ENCODE data around the gene DENND1C. TPM values are rescaled to one million over a fixed set of nuclear protein-coding genes. Genes with fewer than 3 reads are reported as not detected.

The DENND1C gene
- total RNA-seq, 6 experiments from 2014 or later = 0.90 to 2.7 (median 1.8) TPM

DNA sequence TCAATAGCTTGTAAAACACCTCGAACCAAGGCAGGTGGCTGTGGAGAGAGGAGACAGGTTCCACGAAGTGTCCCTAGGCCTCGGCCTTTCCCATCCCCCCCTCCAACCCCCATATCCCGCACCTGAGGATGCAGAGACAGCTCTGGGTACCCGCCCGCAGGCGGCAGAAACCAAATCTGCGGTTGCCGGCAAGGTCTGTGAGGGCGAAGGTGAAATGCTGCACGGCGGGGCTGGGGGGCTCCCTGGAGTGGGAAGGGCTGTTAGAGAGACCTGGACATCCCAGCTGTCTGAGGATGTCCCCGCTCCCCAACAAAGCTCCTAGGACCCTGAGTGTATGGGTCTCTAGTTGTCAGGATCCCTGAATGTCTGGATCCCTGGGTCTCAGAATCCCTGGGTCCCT, 2.8 kb downstream of the DENND1C start:
- no peak overlapping the region for H3K27ac ChIP-seq
- no peaks in the 10 kb centered on the region for H3K9me3 ChIP-seq
- no peak overlapping the region for H3K4me3 ChIP-seq
- intact Hi-C loops (cut with DNase I) = no loop called here
- no peak for ATAC-seq
- DNase-seq = no peak
- TF ChIP-seq, protein P1, sequence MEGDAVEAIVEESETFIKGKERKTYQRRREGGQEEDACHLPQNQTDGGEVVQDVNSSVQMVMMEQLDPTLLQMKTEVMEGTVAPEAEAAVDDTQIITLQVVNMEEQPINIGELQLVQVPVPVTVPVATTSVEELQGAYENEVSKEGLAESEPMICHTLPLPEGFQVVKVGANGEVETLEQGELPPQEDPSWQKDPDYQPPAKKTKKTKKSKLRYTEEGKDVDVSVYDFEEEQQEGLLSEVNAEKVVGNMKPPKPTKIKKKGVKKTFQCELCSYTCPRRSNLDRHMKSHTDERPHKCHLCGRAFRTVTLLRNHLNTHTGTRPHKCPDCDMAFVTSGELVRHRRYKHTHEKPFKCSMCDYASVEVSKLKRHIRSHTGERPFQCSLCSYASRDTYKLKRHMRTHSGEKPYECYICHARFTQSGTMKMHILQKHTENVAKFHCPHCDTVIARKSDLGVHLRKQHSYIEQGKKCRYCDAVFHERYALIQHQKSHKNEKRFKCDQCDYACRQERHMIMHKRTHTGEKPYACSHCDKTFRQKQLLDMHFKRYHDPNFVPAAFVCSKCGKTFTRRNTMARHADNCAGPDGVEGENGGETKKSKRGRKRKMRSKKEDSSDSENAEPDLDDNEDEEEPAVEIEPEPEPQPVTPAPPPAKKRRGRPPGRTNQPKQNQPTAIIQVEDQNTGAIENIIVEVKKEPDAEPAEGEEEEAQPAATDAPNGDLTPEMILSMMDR (IDR thresholded peaks at IDR 0.05) = no peak
- no peak for TF ChIP-seq POLR2A (IDR thresholded peaks at IDR 0.05)
- WGBS (ENCODE audit: insufficient coverage, low coverage, low lambda C conversion rate, missing lambda C conversion rate) = no CpG with 5 or more reads among the region's 13 CpGs
- H3K36me3 ChIP-seq = no peaks in the 10 kb centered on the region
- H3K27me3 ChIP-seq = no peaks in the 10 kb centered on the region
- no peaks in the 10 kb centered on the region for H3K4me1 ChIP-seq

DNA sequence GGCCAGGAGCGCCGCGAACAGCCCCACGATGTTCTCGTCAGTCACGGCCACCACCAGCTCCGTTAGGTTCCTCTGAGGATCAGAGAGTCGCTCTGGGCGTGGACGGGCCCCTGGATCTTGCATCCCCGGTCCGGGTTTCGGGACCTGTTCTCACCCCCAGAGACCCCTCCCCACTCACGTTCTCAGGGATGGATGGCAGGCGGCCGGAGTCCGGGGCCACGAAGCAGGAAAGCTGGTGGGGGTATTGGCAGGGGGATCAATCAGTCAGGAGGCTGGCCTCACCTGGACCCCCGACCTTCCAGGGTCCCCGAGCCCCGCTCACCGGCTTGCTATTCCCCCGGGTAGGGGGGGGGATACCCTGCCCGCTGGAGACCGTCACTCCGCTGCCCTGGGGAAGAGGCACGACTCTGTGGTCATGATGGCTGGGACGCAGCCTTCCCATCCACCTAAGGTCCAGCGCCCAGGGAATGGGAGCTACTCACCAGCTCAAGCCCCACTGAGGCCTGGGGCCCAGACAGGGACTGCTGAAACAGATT, 4.6 kb downstream of the DENND1C start:
- 42% methylated on average over 13 of the region's 29 CpGs for WGBS (ENCODE audit: insufficient coverage, low coverage, low lambda C conversion rate, missing lambda C conversion rate)
- ATAC-seq (no peak), DNase-seq (no peak)

DNA sequence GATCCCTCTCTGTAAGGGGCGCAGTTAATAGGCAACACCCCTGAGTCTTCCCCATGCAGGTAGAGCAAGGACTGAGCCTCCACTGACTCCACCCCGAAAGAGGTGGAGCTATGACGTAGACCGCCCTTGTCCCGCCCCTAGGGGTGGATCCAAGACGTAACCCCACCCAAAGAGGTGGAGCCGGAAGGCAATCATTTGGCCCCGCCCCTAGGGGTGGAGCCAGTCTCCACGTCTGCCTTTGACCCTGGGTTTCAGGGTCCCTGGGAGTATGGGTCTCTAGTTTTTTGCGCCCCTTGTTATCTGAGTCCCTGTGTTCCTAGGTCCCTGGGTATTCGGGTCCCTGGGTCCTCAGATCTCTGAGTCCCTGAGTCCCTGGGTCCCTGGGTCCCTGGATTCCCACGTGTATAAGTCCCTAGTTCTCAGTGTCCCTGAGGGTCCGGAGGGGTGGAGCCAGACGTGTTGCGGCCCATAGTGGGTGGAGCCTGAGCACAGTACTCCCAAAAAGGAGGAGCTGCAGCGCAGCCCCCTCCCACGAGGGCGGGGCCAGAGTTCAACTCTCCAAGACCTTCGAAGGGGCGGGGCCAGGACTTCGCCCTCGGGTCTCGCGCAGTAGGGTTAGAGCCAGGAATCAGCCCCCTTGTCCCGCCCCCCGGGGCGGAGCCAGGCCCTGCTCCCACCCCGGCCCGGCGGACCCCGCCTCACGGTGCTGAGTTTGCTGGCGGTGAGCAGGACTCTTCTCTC, 5.3 kb downstream of the DENND1C start:
- DNase-seq (peak; percentile 92 to 96 (median 93)), ATAC-seq (peak; percentile 93 to 94 (median 94))
- Histone ChIP-seq H3K36me3 (no peaks in the 10 kb centered on the region), H3K9me3 (no peaks in the 10 kb centered on the region), H3K4me3 (peak overlapping the region; percentile 12 to 42 (median 35)), H3K4me1 (no peaks in the 10 kb centered on the region), H3K27ac (no peak overlapping the region), H3K27me3 (no peaks in the 10 kb centered on the region)
- TF ChIP-seq, protein P1 (IDR thresholded peaks at IDR 0.05) = no peak
- no peak for TF ChIP-seq POLR2A (IDR thresholded peaks at IDR 0.05)
- intact Hi-C loops (cut with DNase I) = no loop called here
- WGBS (ENCODE audit: insufficient coverage, low coverage, low lambda C conversion rate, missing lambda C conversion rate) = 11% methylated on average over 5 of the region's 33 CpGs

More for the DNA sequence above, 4.6 kb downstream of the DENND1C start:
- Histone ChIP-seq H3K27me3 (no peaks in the 10 kb centered on the region), H3K27ac (no peak overlapping the region), H3K36me3 (no peaks in the 10 kb centered on the region), H3K9me3 (no peaks in the 10 kb centered on the region), H3K4me1 (no peaks in the 10 kb centered on the region), H3K4me3 (peak overlapping the region in 2 of 3 donors; percentile 35 to 42)
- TF ChIP-seq POLR2A (IDR thresholded peaks at IDR 0.05) = no peak
- TF ChIP-seq, protein P1 (IDR thresholded peaks at IDR 0.05) = no peak
- intact Hi-C loops (cut with DNase I) = no loop called here

DNA sequence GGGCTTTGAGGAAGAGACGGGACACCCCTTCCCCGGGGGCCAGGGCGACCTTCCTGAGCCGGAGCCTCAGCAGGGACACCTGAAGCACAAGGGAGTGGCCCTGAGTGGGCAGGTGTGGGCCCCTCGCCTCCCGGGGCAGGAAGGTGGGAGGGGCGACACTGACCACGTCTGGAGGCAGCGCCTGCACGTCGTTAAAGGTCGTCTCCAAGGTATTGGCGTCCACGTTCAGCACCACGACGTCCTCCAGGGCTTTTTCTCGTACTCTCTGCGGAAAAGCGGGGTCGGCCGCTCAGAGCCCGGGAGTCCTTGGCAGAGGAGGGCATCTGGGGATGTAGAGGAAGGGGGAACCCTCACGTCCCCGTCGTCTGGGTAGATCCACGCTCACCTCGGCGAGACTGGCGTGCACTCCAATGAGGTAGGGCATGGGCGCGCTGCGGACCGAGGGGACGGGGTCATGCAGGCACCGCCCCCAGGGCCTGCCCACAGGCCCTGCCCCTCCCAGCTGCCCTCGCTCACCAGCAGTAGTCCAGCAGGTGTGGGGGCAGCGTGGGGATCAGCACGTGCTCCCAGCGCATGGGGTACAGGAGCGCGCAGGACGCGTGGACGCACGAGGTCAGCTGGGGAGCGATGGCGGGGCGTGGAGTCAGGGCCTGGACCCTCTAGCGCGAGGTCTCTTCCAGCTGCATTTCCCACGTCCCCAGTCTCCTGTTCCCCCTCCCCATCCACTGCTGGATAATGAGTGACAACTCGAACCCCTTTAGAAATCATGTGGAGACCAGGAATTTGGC, 6.1 kb downstream of the DENND1C start:
- peak overlapping the region; percentile 12 to 42 (median 35) for H3K4me3 ChIP-seq
- 40% methylated on average over 24 of the region's 52 CpGs for WGBS (ENCODE audit: insufficient coverage, low coverage, low lambda C conversion rate, missing lambda C conversion rate)
- no peak overlapping the region for H3K27ac ChIP-seq
- no peaks in the 10 kb centered on the region for H3K4me1 ChIP-seq
- ATAC-seq = no peak
- H3K36me3 ChIP-seq = no peaks in the 10 kb centered on the region
- intact Hi-C loops (cut with DNase I) = no loop called here
- DNase-seq = no peak
- TF ChIP-seq POLR2A (IDR thresholded peaks at IDR 0.05) = no peak
- TF ChIP-seq, protein P1 (IDR thresholded peaks at IDR 0.05) = no peak
- no peaks in the 10 kb centered on the region for H3K9me3 ChIP-seq
- no peaks in the 10 kb centered on the region for H3K27me3 ChIP-seq

Measured in right lobe of liver (tissue), 6 donors.